ENCODE results near the gene TUBG1.

DNA sequence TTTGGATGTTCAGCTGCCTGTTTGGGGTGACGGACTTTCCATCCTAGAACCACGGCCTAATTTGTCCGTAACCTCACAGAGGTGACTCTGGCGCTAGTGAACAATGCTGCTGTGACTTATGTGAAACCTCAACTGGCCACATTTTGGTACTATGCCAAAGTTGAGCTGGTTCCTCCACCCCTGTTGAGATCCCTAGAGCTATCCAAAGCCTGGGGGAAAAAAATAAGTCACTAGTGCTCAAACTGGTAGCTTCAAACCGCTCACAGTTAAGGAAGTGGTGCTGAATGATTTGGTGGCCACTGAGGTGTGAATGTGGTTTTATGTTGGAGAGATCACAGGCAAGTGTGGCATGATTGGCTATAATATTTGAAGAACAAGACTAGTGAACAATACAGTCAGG is 38.3 kb downstream of the TUBG1 start:
- TF ChIP-seq, protein P1, sequence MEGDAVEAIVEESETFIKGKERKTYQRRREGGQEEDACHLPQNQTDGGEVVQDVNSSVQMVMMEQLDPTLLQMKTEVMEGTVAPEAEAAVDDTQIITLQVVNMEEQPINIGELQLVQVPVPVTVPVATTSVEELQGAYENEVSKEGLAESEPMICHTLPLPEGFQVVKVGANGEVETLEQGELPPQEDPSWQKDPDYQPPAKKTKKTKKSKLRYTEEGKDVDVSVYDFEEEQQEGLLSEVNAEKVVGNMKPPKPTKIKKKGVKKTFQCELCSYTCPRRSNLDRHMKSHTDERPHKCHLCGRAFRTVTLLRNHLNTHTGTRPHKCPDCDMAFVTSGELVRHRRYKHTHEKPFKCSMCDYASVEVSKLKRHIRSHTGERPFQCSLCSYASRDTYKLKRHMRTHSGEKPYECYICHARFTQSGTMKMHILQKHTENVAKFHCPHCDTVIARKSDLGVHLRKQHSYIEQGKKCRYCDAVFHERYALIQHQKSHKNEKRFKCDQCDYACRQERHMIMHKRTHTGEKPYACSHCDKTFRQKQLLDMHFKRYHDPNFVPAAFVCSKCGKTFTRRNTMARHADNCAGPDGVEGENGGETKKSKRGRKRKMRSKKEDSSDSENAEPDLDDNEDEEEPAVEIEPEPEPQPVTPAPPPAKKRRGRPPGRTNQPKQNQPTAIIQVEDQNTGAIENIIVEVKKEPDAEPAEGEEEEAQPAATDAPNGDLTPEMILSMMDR (IDR thresholded peaks at IDR 0.05) = no peak
- no peak for TF ChIP-seq POLR2A (IDR thresholded peaks at IDR 0.05)
- no peak for TF ChIP-seq EP300 (IDR thresholded peaks at IDR 0.05)

Data from upper lobe of left lung (tissue), 4 donors.